SHP77 (cell line): ENCODE data around the gene DHRS1.

Experiments
- DNase-seq, 2 experiments: peaks; one replicate each; lab custom pipeline; 2025; lab: John Stamatoyannopoulos, UW

Gene DHRS1

DNA sequence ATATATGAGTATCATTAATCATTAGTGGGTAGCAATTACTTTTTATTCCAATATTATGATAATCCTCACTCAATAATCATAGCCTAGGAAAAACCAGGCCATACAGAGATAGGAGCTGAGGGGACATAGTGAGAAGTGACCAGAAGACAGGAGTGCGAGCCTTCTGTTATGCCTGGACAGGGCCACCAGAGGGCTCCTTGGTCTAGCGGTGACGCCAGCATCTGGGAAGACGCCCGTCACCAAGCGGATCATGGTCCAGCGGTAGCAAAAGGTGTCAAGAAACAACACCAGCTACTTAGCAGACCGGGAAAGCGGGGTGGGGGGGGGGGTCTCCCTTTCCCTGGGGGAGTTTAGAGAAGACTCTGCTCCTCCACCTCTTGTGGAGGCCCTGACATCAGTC, 28.3 kb upstream of the DHRS1 start:
- DNase-seq = peak; percentile 6 to 9

- DNase-seq = no peak
Observed at GRCh38 chr14:24327303-24327702, 27.7 kb upstream of the DHRS1 start.

DNA sequence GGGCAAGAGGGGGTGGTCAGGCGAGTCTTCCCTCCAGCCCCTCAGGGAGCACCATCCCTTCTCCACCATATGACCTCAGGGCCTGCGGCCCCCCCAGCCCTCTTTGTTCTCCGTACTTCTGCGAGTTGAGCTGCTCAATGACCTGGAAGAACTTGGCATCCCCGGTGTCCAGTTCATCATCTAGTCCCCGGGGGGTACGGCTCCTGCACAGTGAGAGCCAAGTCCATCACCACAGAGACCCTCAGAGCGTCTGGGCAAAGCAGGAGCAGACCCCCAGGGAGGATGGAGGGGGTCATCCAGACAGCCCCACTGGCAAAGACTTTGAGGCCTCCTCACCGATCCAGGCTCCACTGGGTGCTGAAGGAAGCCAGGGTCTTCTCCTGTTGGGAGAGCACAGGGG, 26.4 kb upstream of the DHRS1 start:
- DNase-seq = no peak

DNA sequence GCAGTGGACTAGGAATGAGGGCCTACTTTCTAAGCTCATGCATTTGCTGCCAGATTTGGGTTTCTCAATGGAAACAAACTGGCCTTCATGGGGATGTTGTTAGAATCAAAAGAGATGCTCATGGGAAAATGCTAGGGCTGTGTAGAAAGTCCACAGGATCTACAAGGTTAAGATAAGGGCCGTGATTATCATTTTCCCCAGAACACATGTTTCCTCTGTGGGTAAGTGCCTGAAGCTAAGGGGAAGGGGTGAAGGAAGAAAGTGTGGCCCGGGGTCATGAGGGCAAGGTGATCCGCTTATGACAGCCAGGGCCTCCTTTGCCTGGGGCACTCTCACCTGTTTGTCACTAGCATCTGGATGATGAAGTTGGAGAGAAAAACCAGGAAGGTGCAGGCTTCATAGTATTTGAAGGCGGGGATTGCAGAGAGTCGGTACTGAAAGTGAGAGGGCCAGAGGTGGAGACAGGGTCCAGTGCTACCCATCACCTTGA, 25.5 kb upstream of the DHRS1 start:
- DNase-seq = no peak

DNA sequence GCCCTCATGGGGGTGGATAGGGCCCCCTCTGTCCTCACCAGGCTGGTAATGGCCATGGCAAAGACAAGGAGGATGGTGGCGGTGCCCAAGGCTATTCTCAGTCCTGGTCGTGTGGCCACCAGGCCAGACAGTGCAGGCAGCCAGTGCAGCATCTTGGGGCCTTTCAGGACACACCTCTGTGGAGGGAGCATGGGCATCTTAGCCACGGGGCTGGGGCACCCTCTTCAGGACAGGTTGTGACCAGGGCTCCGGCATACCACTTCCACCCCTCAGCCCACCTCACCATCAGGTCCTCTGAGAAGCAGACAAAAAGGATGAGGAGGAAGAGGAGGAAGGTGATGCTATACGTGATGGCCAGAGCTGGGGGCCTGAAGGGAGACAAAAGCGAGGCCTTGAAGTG, 24.4 kb upstream of the DHRS1 start:
- DNase-seq = no peak

GRCh38 chr14:24323341-24323740, 23.8 kb upstream of the DHRS1 start:
- no peak for DNase-seq

GRCh38 chr14:24322672-24323071, 23.1 kb upstream of the DHRS1 start:
- DNase-seq = no peak

GRCh38 chr14:24321212-24321975, 21.8 kb upstream of the DHRS1 start:
- DNase-seq = no peak

GRCh38 chr14:24317141-24317928, 17.8 kb upstream of the DHRS1 start:
- DNase-seq = no peak

GRCh38 chr14:24316597-24316950, 17.0 kb upstream of the DHRS1 start:
- no peak for DNase-seq

DNA sequence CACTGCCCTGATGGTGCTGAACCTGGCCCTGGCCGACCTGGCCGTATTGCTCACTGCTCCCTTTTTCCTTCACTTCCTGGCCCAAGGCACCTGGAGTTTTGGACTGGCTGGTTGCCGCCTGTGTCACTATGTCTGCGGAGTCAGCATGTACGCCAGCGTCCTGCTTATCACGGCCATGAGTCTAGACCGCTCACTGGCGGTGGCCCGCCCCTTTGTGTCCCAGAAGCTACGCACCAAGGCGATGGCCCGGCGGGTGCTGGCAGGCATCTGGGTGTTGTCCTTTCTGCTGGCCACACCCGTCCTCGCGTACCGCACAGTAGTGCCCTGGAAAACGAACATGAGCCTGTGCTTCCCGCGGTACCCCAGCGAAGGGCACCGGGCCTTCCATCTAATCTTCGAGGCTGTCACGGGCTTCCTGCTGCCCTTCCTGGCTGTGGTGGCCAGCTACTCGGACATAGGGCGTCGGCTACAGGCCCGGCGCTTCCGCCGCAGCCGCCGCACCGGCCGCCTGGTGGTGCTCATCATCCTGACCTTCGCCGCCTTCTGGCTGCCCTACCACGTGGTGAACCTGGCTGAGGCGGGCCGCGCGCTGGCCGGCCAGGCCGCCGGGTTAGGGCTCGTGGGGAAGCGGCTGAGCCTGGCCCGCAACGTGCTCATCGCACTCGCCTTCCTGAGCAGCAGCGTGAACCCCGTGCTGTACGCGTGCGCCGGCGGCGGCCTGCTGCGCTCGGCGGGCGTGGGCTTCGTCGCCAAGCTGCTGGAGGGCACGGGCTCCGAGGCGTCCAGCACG, 16.4 kb upstream of the DHRS1 start:
- no peak for DNase-seq

- no peak for DNase-seq
Observed at GRCh38 chr14:24315243-24315806, 15.7 kb upstream of the DHRS1 start.

DNA sequence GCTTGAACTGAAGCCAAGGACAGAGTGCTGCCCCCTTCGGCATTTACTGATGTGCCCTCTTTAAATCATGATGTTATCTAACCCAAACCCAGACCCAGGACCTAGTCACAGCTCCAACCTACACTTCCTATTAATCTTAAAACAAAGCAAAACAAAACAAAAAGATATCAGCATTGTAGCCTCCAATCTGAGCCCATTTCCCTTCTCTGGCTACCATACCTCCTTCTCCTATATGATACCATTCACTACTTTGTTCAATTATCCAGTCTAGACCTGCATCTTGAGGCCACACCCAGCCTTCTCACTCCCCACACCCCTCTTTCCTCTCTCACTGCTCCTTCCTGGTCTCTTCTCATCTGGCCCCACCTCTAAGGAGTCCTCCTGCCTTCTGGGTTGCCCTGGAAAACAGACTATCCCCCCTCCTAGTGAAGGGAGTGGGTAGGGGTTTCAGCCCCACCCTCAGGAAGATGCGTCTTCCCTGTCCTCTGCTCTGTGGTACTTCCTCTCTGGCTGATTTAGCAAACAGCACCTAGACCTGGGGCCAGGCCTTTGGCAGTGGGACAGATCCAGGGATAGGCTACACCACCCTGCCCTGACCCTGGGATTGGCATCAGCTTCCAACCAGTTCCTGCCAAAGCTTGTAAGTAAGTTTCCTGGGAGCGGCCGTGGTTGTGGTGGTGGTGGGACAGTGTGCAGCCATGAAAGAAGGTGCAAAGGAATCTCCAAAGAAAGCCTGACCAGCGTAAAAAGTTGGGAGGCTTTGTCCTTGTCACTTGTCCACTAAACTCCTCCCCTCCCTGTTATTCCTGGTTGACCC, 15.0 kb upstream of the DHRS1 start:
- no peak for DNase-seq

DNA sequence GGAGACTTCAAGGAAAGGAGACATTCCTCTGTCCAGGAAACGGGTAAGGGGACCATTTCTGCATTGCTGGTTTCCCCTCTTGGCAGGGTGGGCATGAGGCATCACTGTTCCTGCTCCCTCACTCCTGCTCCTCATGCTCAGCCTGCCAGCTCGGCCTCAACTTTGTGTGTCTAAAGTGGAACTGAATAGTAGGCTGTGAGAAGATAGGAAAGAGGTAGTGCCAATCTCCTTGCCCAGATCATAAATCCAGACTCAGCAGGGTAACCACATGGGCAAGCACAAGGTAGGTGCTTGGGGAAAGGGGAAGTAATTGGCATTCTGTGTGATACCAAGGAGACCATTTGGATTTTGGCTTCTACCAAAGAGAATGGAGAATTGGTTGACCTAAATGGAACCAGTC, 14.3 kb upstream of the DHRS1 start:
- no peak for DNase-seq

GRCh38 chr14:24312736-24313507, 13.3 kb upstream of the DHRS1 start:
- DNase-seq = no peak

DNA sequence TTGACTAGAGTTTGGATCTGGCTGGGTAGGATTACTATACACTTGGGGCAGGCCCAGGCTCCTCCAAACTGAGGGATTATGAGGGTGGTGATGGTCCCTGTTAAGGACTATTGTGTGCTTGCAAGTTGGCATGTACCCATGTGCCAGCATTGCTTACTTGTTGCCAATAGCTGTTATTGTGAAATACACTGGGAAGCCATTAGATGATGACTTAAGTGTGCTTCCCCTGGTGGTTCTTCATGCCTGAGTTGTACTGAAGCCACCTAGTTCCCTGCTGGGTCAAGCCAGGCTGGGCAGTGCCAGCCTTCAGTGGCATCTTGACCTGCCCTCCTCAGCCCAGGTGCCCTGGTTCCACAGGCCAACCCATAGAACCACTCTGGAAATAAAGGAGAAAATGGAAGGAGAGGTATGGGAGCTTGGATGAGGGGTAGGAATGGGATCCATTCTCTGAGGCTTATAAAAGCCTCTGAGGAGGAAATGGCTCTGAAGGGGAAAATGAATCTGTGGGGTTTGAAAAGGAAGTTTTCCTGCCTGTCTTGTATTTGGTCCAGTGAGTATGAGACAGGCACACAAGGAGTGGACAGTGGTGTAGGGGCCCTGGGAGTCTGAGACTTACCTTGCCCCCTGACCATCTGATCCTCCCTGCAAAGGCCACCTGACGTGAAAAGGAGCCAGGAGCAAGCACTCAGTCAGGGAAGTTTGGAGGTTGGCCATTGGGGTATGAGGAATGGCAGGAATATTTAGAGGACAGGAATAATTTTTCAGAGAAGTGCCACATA, 12.4 kb upstream of the DHRS1 start:
- DNase-seq = no peak

GRCh38 chr14:24310646-24311604, 11.3 kb upstream of the DHRS1 start, which contains the start of gene LTB4R:
TSS of gene LTB4R (plus strand) at chr14:24311502. CDS start at chr14:24315652, 4,150 bp downstream.
- peak; percentile 80 to 85 for DNase-seq

GRCh38 chr14:24310265-24310645, 10.7 kb upstream of the DHRS1 start:
- no peak for DNase-seq
